ENCODE measurements around the gene MRRF.

Gene MRRF

GRCh38 chr9:122223435-122223834, 41.2 kb upstream of the MRRF start:
- TF ChIP-seq GATA2 (IDR thresholded peaks at IDR 0.05; ENCODE audit: low read depth, low read length) (no peak), GATA3 (IDR thresholded peaks at IDR 0.05; ENCODE audit: low read depth, low read length) (no peak)

- TF ChIP-seq GATA3 (IDR thresholded peaks at IDR 0.05; ENCODE audit: low read depth, low read length), result no peak
- no peak for TF ChIP-seq GATA2 (IDR thresholded peaks at IDR 0.05; ENCODE audit: low read depth, low read length)
Observed at GRCh38 chr9:122225312-122226141, 39.2 kb upstream of the MRRF start.

GRCh38 chr9:122226142-122226757, 38.4 kb upstream of the MRRF start:
- TF ChIP-seq GATA2 (IDR thresholded peaks at IDR 0.05; ENCODE audit: low read depth, low read length), result no peak
- TF ChIP-seq GATA3 (IDR thresholded peaks at IDR 0.05; ENCODE audit: low read depth, low read length), result no peak

- no peak for TF ChIP-seq GATA2 (IDR thresholded peaks at IDR 0.05; ENCODE audit: low read depth, low read length)
- TF ChIP-seq GATA3 (IDR thresholded peaks at IDR 0.05; ENCODE audit: low read depth, low read length), result no peak
Observed at GRCh38 chr9:122226758-122227574, 37.7 kb upstream of the MRRF start.

- no peak for TF ChIP-seq GATA3 (IDR thresholded peaks at IDR 0.05; ENCODE audit: low read depth, low read length)
- no peak for TF ChIP-seq GATA2 (IDR thresholded peaks at IDR 0.05; ENCODE audit: low read depth, low read length)
Observed at GRCh38 chr9:122227575-122227900, 37.1 kb upstream of the MRRF start.

GRCh38 chr9:122228191-122228567, 36.5 kb upstream of the MRRF start:
- TF ChIP-seq GATA2 (IDR thresholded peaks at IDR 0.05; ENCODE audit: low read depth, low read length) (no peak), GATA3 (IDR thresholded peaks at IDR 0.05; ENCODE audit: low read depth, low read length) (no peak)

GRCh38 chr9:122228568-122229484, 35.9 kb upstream of the MRRF start, which contains the start of gene LHX6:
Gene LHX6, minus strand, starts transcription at chr9:122228957. Its CDS starts 217 bp downstream, at chr9:122228740.
- TF ChIP-seq GATA3 (IDR thresholded peaks at IDR 0.05; ENCODE audit: low read depth, low read length) (no peak), GATA2 (IDR thresholded peaks at IDR 0.05; ENCODE audit: low read depth, low read length) (no peak)

- TF ChIP-seq GATA2 (IDR thresholded peaks at IDR 0.05; ENCODE audit: low read depth, low read length) (no peak), GATA3 (IDR thresholded peaks at IDR 0.05; ENCODE audit: low read depth, low read length) (no peak)
Observed at GRCh38 chr9:122229485-122229837, 35.2 kb upstream of the MRRF start.

- TF ChIP-seq GATA3 (IDR thresholded peaks at IDR 0.05; ENCODE audit: low read depth, low read length) (no peak), GATA2 (IDR thresholded peaks at IDR 0.05; ENCODE audit: low read depth, low read length) (no peak)
Observed at GRCh38 chr9:122232796-122233306, 31.8 kb upstream of the MRRF start.

- TF ChIP-seq GATA3 (IDR thresholded peaks at IDR 0.05; ENCODE audit: low read depth, low read length) (no peak), GATA2 (IDR thresholded peaks at IDR 0.05; ENCODE audit: low read depth, low read length) (no peak)
Observed at GRCh38 chr9:122234022-122234748, 30.5 kb upstream of the MRRF start.

GRCh38 chr9:122236681-122237080, 28.0 kb upstream of the MRRF start:
- TF ChIP-seq GATA3 (IDR thresholded peaks at IDR 0.05; ENCODE audit: low read depth, low read length) (no peak), GATA2 (IDR thresholded peaks at IDR 0.05; ENCODE audit: low read depth, low read length) (no peak)

- TF ChIP-seq GATA3 (IDR thresholded peaks at IDR 0.05; ENCODE audit: low read depth, low read length), result no peak
- no peak for TF ChIP-seq GATA2 (IDR thresholded peaks at IDR 0.05; ENCODE audit: low read depth, low read length)
Observed at GRCh38 chr9:122239722-122240121, 25.0 kb upstream of the MRRF start.

GRCh38 chr9:122244349-122244748, 20.3 kb upstream of the MRRF start:
- TF ChIP-seq GATA3 (IDR thresholded peaks at IDR 0.05; ENCODE audit: low read depth, low read length), result no peak
- no peak for TF ChIP-seq GATA2 (IDR thresholded peaks at IDR 0.05; ENCODE audit: low read depth, low read length)

Data from SH-SY5Y (cell line).